ENCODE data around the gene ACBD4. TPM values are rescaled to one million over a fixed set of nuclear protein-coding genes. Genes with fewer than 3 reads are reported as not detected.

Gene ACBD4
- total RNA-seq, 4 donors from 2014 or later: 2.2 to 3.2 (median 2.5) TPM

DNA sequence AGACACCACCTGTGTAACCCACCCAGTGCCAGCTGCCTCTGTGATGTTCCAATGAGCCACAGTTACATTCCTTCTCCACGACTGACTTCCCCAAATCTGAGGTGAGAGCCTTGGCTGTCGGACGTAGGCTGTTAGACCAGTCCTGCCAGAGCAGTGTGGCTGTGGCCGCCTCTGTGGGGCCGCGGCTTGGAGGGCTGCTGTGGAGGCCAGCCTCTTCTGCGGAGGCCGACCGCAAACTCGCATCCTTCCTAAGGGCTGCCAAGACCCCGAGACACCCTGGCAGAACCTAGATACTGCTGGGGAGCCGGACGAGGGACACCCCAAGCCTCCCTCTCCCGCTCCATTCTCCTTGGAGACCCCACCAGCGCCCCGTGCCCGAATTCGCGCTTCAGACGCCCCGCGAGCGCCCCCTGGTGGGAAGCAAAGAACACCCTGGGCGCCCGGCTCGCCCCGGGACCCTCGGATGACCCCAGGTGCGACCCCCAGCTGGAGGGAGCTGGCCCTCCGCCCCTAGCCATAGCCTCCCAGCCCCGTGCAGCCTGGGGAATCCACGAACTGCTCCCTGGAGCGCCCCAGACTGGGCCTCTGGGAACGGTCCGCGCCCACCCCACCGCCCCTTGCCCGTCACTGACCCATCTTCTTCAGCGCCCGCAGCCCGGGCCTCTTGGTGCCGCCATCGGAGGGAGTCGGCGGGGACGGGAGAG is 3.7 kb upstream of the ACBD4 start:
- Histone ChIP-seq H3K27me3 (no peaks in the 10 kb centered on the region), H3K36me3 (no peaks in the 10 kb centered on the region), H3K4me1 (peaks cover 61 to 67% of the 10 kb centered on the region in 2 donors), H3K4me3 (peak overlapping the region; percentile 72 to 98 (median 94)), H3K27ac (peak overlapping the region; percentile 93 to 100 (median 97)), H3K9me3 (no peaks in the 10 kb centered on the region)
- no peak for DNase-seq
- in situ Hi-C loops (cut with MboI; ENCODE audit: low sequenced_read_pairs in 4 of 4): loop anchor here in 2 of 4 donors (10.0 to 25.0 kb wide), 3 partner anchors 63 to 219 kb away; partner anchors contain the start of gene GFAP (in 2 of the 2)
- ATAC-seq: peak in 1 of 2 donors; percentile 0
- TF ChIP-seq, protein P1, sequence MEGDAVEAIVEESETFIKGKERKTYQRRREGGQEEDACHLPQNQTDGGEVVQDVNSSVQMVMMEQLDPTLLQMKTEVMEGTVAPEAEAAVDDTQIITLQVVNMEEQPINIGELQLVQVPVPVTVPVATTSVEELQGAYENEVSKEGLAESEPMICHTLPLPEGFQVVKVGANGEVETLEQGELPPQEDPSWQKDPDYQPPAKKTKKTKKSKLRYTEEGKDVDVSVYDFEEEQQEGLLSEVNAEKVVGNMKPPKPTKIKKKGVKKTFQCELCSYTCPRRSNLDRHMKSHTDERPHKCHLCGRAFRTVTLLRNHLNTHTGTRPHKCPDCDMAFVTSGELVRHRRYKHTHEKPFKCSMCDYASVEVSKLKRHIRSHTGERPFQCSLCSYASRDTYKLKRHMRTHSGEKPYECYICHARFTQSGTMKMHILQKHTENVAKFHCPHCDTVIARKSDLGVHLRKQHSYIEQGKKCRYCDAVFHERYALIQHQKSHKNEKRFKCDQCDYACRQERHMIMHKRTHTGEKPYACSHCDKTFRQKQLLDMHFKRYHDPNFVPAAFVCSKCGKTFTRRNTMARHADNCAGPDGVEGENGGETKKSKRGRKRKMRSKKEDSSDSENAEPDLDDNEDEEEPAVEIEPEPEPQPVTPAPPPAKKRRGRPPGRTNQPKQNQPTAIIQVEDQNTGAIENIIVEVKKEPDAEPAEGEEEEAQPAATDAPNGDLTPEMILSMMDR (IDR thresholded peaks at IDR 0.05 in 4 of 5, conservative IDR thresholded peaks at IDR 0.05 in 1 of 5): peak; percentile 85 to 98 (median 95)
- TF ChIP-seq POLR2A (IDR thresholded peaks at IDR 0.05): no peak
- intact Hi-C loops (cut with DNase I; ENCODE audit: low total_unique reads): loop anchor here (2.0 to 5.0 kb wide), 3 partner anchors 35 to 357 kb away; no protein-coding TSS in a partner anchor

DNA sequence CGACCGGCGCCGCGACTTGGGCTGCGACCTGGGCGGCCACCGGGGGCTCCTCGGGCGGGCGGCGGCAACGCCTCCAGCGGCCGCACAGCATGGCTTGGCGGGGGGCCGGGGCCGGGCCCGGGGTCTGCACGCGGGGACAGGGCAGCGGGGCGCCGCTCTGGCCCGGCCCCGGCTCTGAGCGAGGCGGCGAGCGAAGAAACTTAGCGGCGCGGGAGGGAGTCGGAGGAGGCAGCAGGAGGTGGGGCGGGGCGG is 3.2 kb upstream of the ACBD4 start, which contains the start of gene PLCD3:
PLCD3 (minus strand) TSS at position 196 of the 252 bp plus-strand sequence; CDS start at position 91, 105 bp downstream.
- peak in 1 of 2 donors; percentile 0 for ATAC-seq
- intact Hi-C loops (cut with DNase I; ENCODE audit: low total_unique reads): loop anchor here (2.0 to 5.0 kb wide), 3 partner anchors 35 to 357 kb away; no protein-coding TSS in a partner anchor
- Histone ChIP-seq H3K27me3 (no peaks in the 10 kb centered on the region), H3K9me3 (no peaks in the 10 kb centered on the region), H3K4me3 (peak within 1 kb of the TSS; percentile 72 to 98 (median 94)), H3K36me3 (no peaks in the 10 kb centered on the region), H3K27ac (peak within 1 kb of the TSS; percentile 93 to 100 (median 97)), H3K4me1 (peaks cover 56 to 62% of the 10 kb centered on the region in 2 donors)
- in situ Hi-C loops (cut with MboI; ENCODE audit: low sequenced_read_pairs in 4 of 4): loop anchor here in 2 of 4 donors (10.0 to 25.0 kb wide), 3 partner anchors 63 to 220 kb away; partner anchors contain the start of gene GFAP (in 2 of the 2)
- DNase-seq: no peak
- TF ChIP-seq POLR2A (IDR thresholded peaks at IDR 0.05): peak; percentile 62 to 70
- TF ChIP-seq, protein P1 (IDR thresholded peaks at IDR 0.05 in 4 of 5, conservative IDR thresholded peaks at IDR 0.05 in 1 of 5): no peak

- Histone ChIP-seq H3K4me1 (peaks cover 50 to 56% of the 10 kb centered on the region in 2 donors), H3K9me3 (no peaks in the 10 kb centered on the region), H3K4me3 (peak overlapping the region; percentile 72 to 98 (median 94)), H3K27ac (peak overlapping the region; percentile 93 to 100 (median 97)), H3K27me3 (no peaks in the 10 kb centered on the region), H3K36me3 (no peaks in the 10 kb centered on the region)
- peak; percentile 82 to 89 for DNase-seq
- peak; percentile 42 to 44 for ATAC-seq
- intact Hi-C loops (cut with DNase I; ENCODE audit: low total_unique reads): loop anchor here (2.0 to 5.0 kb wide), 3 partner anchors 36 to 358 kb away; no protein-coding TSS in a partner anchor
- in situ Hi-C loops (cut with MboI; ENCODE audit: low sequenced_read_pairs in 4 of 4): loop anchor here in 2 of 4 donors (10.0 to 25.0 kb wide), 3 partner anchors 62 to 221 kb away; partner anchors contain the start of gene GFAP (in 2 of the 2)
- peak; percentile 59 to 72 for TF ChIP-seq POLR2A (IDR thresholded peaks at IDR 0.05)
- TF ChIP-seq, protein P1 (IDR thresholded peaks at IDR 0.05 in 4 of 5, conservative IDR thresholded peaks at IDR 0.05 in 1 of 5): peak; percentile 81 to 91 (median 89)
These were observed 2.7 kb upstream of the ACBD4 start for GRCh38 chr17:45132572-45133463.

- DNase-seq (no peak), ATAC-seq (no peak)
- Histone ChIP-seq H3K4me3 (peak overlapping the region; percentile 62 to 88 (median 70)), H3K36me3 (no peaks in the 10 kb centered on the region), H3K9me3 (no peaks in the 10 kb centered on the region), H3K27ac (peak overlapping the region; percentile 79 to 89 (median 80)), H3K4me1 (peaks cover 17 to 23% of the 10 kb centered on the region in 2 donors), H3K27me3 (no peaks in the 10 kb centered on the region)
- TF ChIP-seq, protein P1 (IDR thresholded peaks at IDR 0.05 in 4 of 5, conservative IDR thresholded peaks at IDR 0.05 in 1 of 5): no peak
- no peak for TF ChIP-seq POLR2A (IDR thresholded peaks at IDR 0.05)
- in situ Hi-C loops (cut with MboI; ENCODE audit: low sequenced_read_pairs in 4 of 4): loop anchor here in 3 of 4 donors (5.0 to 25.0 kb wide), 4 partner anchors 59 to 224 kb away; partner anchors contain the start of gene GFAP (in 2 of the 3)
- intact Hi-C loops (cut with DNase I; ENCODE audit: low total_unique reads): loop anchor here (1.0 to 2.0 kb wide), 5 partner anchors 13 to 216 kb away; partner anchors contain the start of genes HEXIM1 and HEXIM2
These were observed 698 bp downstream of the ACBD4 start for GRCh38 chr17:45135978-45136791.

Measured in gastrocnemius medialis (tissue), 4 donors.